Measurements from ENCODE around the gene ALKBH3. TPM values are rescaled to one million over a fixed set of nuclear protein-coding genes. Genes with fewer than 3 reads are reported as not detected.

Gene ALKBH3
- polyA plus RNA-seq, 1 of the 3 experiments (the other 2 are of a cell fraction) = 27.0 TPM

GRCh38 chr11:43908683-43909082 lies 28.1 kb downstream of the ALKBH3 start:
- Histone ChIP-seq H4K20me1 (ENCODE audit: insufficient read depth) (no peaks in the 10 kb centered on the region), H3K4me2 (no peak overlapping the region), H3K27ac (ENCODE audit: low read depth in 2 of 2, low read length in 1 of 2) (peak overlapping the region in 1 of 2 experiments; percentile 100; a peak in 2 of 4 replicates), H3K9me3 (no peaks in the 10 kb centered on the region), H3K27me3 (ENCODE audit: insufficient read depth) (no peaks in the 10 kb centered on the region), H3K4me1 (ENCODE audit: control insufficient read depth in 1 of 2, insufficient read depth in 2 of 2, low read depth in 1 of 2, low read length in 1 of 2) (peaks cover 0 to 54% of the 10 kb centered on the region in 2 experiments; a peak in 2 of 4 replicates), H3K36me3 (replicated peaks in 1 of 2; ENCODE audit: control insufficient read depth in 1 of 2, insufficient read depth in 2 of 2, low read length in 1 of 2) (peaks cover 11 to 47% of the 10 kb centered on the region in 2 experiments), H3F3A (replicated peaks; ENCODE audit: insufficient read depth) (no peaks in the 10 kb centered on the region), H3K9me2 (no peaks in the 10 kb centered on the region), H3K4me3 (ENCODE audit: low read depth in 2 of 2, low read length in 1 of 2) (no peak overlapping the region), H3K79me2 (ENCODE audit: insufficient read depth) (no peaks in the 10 kb centered on the region; the same call in 1 of the 2 replicates), H3K9ac (no peak overlapping the region), H2AFZ (ENCODE audit: low read depth) (no peak overlapping the region)
- CTCF ChIA-PET = interaction anchor here (1.0 to 9.2 kb wide), 6 partner anchors 11 to 129 kb away, joined by 3 to 85 read pairs (median 10); partner anchors contain the start of gene C11orf96
- TF ChIP-seq POLR2AphosphoS5 (IDR thresholded peaks at IDR 0.05; ENCODE audit: low read depth, low read length) (no peak), EP300 (IDR thresholded peaks at IDR 0.05; ENCODE audit: borderline replicate concordance in 1 of 2, low read depth in 1 of 2, low read length in 1 of 2) (no peak), TCF12 (IDR thresholded peaks at IDR 0.05) (no peak)
- POLR2A ChIA-PET = interaction anchor here (0.7 to 5.2 kb wide), 3 partner anchors 8 to 34 kb away, joined by 3 to 34 read pairs (median 3); partner anchors contain the start of gene C11orf96
- 92% methylated on average over 7 of the region's 7 CpGs for WGBS (ENCODE audit: low lambda C conversion rate)
- DNase-seq = no peak

GRCh38 chr11:43913829-43914380 lies 33.3 kb downstream of the ALKBH3 start:
- H3K4me2 ChIP-seq = no peak overlapping the region
- no peaks in the 10 kb centered on the region; the same call in 1 of the 2 replicates for H4K20me1 ChIP-seq (ENCODE audit: insufficient read depth)
- ChIA-PET CTCF (interaction anchor here (0.6 to 1.4 kb wide), 7 partner anchors 12 to 74 kb away, joined by 3 to 6 read pairs (median 4); no protein-coding TSS in a partner anchor), POLR2A (interaction anchor here (0.7 to 0.9 kb wide), 2 partner anchors 9 to 27 kb away, joined by 3 to 5 read pairs; no protein-coding TSS in a partner anchor)
- H3K27ac ChIP-seq (ENCODE audit: low read depth in 2 of 2, low read length in 1 of 2) = peak overlapping the region in 1 of 2 experiments; percentile 81; a peak in 2 of 4 replicates
- H3K79me2 ChIP-seq (ENCODE audit: insufficient read depth) = no peaks in the 10 kb centered on the region; the same call in 1 of the 2 replicates
- no peaks in the 10 kb centered on the region for H3F3A ChIP-seq (replicated peaks; ENCODE audit: insufficient read depth)
- DNase-seq = no peak
- H3K4me1 ChIP-seq (ENCODE audit: control insufficient read depth in 1 of 2, insufficient read depth in 2 of 2, low read depth in 1 of 2, low read length in 1 of 2) = peaks cover 0 to 46% of the 10 kb centered on the region in 2 experiments; a peak in 2 of 4 replicates
- WGBS (ENCODE audit: low lambda C conversion rate) = 92% methylated on average over 3 of the region's 3 CpGs
- no peak overlapping the region for H2AFZ ChIP-seq (ENCODE audit: low read depth)
- H3K9ac ChIP-seq = no peak overlapping the region
- H3K9me2 ChIP-seq = no peaks in the 10 kb centered on the region
- H3K36me3 ChIP-seq (replicated peaks in 1 of 2; ENCODE audit: control insufficient read depth in 1 of 2, insufficient read depth in 2 of 2, low read length in 1 of 2) = peaks cover 14 to 57% of the 10 kb centered on the region in 2 experiments
- no peaks in the 10 kb centered on the region for H3K9me3 ChIP-seq
- H3K4me3 ChIP-seq (ENCODE audit: low read depth in 2 of 2, low read length in 1 of 2) = no peak overlapping the region
- no peak for TF ChIP-seq TAF1 (IDR thresholded peaks at IDR 0.05; ENCODE audit: borderline replicate concordance, low read depth, low read length)
- H3K27me3 ChIP-seq (ENCODE audit: insufficient read depth) = no peaks in the 10 kb centered on the region

GRCh38 chr11:43914466-43914865 lies 33.8 kb downstream of the ALKBH3 start:
- no peak for DNase-seq
- WGBS (ENCODE audit: low lambda C conversion rate) = 89% methylated on average over 1 of the region's 1 CpG
- TF ChIP-seq FOSL2 (IDR thresholded peaks at IDR 0.05; ENCODE audit: borderline replicate concordance, low read depth) = no peak
- no peak for TF ChIP-seq RXRA (IDR thresholded peaks at IDR 0.05; ENCODE audit: borderline replicate concordance, low read depth)
- TF ChIP-seq IRF3 (IDR thresholded peaks at IDR 0.05; ENCODE audit: low read depth, low read length) = no peak
- TF ChIP-seq FOXM1 (IDR thresholded peaks at IDR 0.05; ENCODE audit: low read depth) = no peak
- TF ChIP-seq TEAD4 (IDR thresholded peaks at IDR 0.05; ENCODE audit: borderline replicate concordance, insufficient read depth) = no peak
- no peak for TF ChIP-seq NRF1 (IDR thresholded peaks at IDR 0.05; ENCODE audit: low read depth, low read length)
- no peak for TF ChIP-seq MEF2A (IDR thresholded peaks at IDR 0.05; ENCODE audit: borderline replicate concordance, low read depth)
- TF ChIP-seq SIN3A (IDR thresholded peaks at IDR 0.05; ENCODE audit: borderline replicate concordance, low read depth, low read length) = no peak
- TF ChIP-seq TAF1 (IDR thresholded peaks at IDR 0.05; ENCODE audit: borderline replicate concordance, low read depth, low read length) = no peak
- no peak for TF ChIP-seq CTCF (IDR thresholded peaks at IDR 0.05)
- TF ChIP-seq CHD2 (IDR thresholded peaks at IDR 0.05; ENCODE audit: low read length, partially characterized antibody) = no peak
- no peak for TF ChIP-seq ELF1 (IDR thresholded peaks at IDR 0.05)
- TF ChIP-seq USF2 (IDR thresholded peaks at IDR 0.05; ENCODE audit: borderline replicate concordance, low read depth, low read length) = no peak
- TF ChIP-seq MXI1 (IDR thresholded peaks at IDR 0.05; ENCODE audit: low read depth, low read length) = no peak

More at GRCh38 chr11:43914466-43914865, 33.8 kb downstream of the ALKBH3 start:
- Histone ChIP-seq H3K79me2 (ENCODE audit: insufficient read depth) (no peaks in the 10 kb centered on the region; the same call in 1 of the 2 replicates), H3K9me2 (no peaks in the 10 kb centered on the region), H3K4me1 (ENCODE audit: control insufficient read depth in 1 of 2, insufficient read depth in 2 of 2, low read depth in 1 of 2, low read length in 1 of 2) (peaks cover 0 to 49% of the 10 kb centered on the region in 2 experiments; a peak in 2 of 4 replicates), H3K27ac (ENCODE audit: low read depth in 2 of 2, low read length in 1 of 2) (peak overlapping the region in 1 of 2 experiments; percentile 81; a peak in 2 of 4 replicates), H2AFZ (ENCODE audit: low read depth) (no peak overlapping the region), H3K4me3 (ENCODE audit: low read depth in 2 of 2, low read length in 1 of 2) (no peak overlapping the region), H3K27me3 (ENCODE audit: insufficient read depth) (no peaks in the 10 kb centered on the region), H3K9ac (no peak overlapping the region), H3F3A (replicated peaks; ENCODE audit: insufficient read depth) (peaks cover under 1% of the 10 kb centered on the region), H3K4me2 (no peak overlapping the region), H3K36me3 (replicated peaks in 1 of 2; ENCODE audit: control insufficient read depth in 1 of 2, insufficient read depth in 2 of 2, low read length in 1 of 2) (peaks cover 18 to 57% of the 10 kb centered on the region in 2 experiments), H4K20me1 (ENCODE audit: insufficient read depth) (no peaks in the 10 kb centered on the region; the same call in 1 of the 2 replicates), H3K9me3 (no peaks in the 10 kb centered on the region)
- POLR2A ChIA-PET = interaction anchor here (0.9 kb wide), 1 partner anchor 26 kb away, joined by 3 read pairs; no protein-coding TSS in a partner anchor
- CTCF ChIA-PET = interaction anchor here (0.9 to 1.4 kb wide), 4 partner anchors 19 to 37 kb away, joined by 3 to 6 read pairs (median 4); no protein-coding TSS in a partner anchor

Data from SK-N-SH (cell line).